DOHH2 (cell line): Measurements from ENCODE around the gene RAD51B.

Source experiments
- EZH2phosphoT487 ChIP-seq: fragments of 200-600 bp; sonication (generic); IDR thresholded peaks from 2 replicates; pipeline ENCODE4 v1.6.1; 2017; ENCODE audit warnings: borderline replicate concordance, mild to moderate bottlenecking, antibody characterized with exemption, low read length, moderate library complexity, mixed read lengths
- TF ChIP-seq, protein P1 (sequence below): fragments of 200-600 bp; sonication (generic); IDR thresholded peaks from one replicate; pipeline ENCODE4 v1.5.1; 2014; ENCODE audit warnings: antibody characterized with exemption, mild to moderate bottlenecking, low read depth, low read length; ENCODE audit not compliant: poor library complexity, severe bottlenecking

GRCh38 chr14:68214431-68214830, 394.9 kb downstream of the RAD51B start:
- TF ChIP-seq, protein P1, sequence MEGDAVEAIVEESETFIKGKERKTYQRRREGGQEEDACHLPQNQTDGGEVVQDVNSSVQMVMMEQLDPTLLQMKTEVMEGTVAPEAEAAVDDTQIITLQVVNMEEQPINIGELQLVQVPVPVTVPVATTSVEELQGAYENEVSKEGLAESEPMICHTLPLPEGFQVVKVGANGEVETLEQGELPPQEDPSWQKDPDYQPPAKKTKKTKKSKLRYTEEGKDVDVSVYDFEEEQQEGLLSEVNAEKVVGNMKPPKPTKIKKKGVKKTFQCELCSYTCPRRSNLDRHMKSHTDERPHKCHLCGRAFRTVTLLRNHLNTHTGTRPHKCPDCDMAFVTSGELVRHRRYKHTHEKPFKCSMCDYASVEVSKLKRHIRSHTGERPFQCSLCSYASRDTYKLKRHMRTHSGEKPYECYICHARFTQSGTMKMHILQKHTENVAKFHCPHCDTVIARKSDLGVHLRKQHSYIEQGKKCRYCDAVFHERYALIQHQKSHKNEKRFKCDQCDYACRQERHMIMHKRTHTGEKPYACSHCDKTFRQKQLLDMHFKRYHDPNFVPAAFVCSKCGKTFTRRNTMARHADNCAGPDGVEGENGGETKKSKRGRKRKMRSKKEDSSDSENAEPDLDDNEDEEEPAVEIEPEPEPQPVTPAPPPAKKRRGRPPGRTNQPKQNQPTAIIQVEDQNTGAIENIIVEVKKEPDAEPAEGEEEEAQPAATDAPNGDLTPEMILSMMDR = no peak
- TF ChIP-seq EZH2phosphoT487 = no peak
